ENCODE data around the gene ZNF532.
"Not testable (repeated sequence)": the region's sequence is repeated elsewhere in the genome, so short reads cannot be mapped to it uniquely, and the experiment has no call there.

The ZNF532 gene, protein sequence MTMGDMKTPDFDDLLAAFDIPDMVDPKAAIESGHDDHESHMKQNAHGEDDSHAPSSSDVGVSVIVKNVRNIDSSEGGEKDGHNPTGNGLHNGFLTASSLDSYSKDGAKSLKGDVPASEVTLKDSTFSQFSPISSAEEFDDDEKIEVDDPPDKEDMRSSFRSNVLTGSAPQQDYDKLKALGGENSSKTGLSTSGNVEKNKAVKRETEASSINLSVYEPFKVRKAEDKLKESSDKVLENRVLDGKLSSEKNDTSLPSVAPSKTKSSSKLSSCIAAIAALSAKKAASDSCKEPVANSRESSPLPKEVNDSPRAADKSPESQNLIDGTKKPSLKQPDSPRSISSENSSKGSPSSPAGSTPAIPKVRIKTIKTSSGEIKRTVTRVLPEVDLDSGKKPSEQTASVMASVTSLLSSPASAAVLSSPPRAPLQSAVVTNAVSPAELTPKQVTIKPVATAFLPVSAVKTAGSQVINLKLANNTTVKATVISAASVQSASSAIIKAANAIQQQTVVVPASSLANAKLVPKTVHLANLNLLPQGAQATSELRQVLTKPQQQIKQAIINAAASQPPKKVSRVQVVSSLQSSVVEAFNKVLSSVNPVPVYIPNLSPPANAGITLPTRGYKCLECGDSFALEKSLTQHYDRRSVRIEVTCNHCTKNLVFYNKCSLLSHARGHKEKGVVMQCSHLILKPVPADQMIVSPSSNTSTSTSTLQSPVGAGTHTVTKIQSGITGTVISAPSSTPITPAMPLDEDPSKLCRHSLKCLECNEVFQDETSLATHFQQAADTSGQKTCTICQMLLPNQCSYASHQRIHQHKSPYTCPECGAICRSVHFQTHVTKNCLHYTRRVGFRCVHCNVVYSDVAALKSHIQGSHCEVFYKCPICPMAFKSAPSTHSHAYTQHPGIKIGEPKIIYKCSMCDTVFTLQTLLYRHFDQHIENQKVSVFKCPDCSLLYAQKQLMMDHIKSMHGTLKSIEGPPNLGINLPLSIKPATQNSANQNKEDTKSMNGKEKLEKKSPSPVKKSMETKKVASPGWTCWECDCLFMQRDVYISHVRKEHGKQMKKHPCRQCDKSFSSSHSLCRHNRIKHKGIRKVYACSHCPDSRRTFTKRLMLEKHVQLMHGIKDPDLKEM (N-terminal part only)

DNA sequence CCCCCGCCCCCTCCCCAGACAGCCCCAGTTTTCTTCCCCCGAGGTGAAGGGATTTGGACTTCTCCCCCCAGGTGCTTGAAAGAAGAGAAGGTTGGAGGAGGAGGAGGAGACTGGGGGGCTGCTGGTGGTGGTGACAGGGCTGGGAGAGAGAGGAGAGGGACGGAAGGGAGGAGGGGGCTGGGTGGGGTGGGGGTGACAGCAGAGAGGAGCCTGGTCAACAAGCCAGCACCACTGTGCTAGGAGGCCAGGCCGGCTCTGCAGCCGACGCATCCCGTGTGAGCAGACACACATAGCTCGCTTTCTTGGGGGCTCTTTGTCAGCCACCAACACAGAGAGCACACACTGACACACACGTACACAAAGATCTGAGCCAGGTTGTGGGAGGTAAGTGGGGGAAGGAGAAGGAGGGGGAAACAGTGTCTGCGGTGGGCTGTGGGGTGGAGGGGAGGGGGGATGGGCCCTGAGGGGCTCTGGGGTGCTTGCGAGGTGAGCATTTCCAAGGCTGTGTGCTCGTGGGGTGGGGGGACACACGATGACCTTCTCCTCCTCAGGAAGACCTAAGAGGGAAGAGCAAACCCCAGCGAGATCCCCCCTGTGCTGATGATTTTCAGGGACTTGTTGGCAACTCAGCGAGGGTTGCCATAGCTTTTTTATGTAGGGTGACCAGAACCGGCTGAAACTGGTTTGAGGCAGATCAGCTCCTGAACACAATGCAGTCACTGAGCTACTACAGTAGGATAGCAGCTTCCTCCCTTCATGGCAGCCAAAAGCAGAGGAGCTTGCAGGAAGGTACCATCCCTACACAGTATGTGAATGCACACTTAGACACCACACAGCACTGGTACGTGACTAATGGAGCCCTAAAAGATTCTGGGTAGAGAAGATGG lies at the start of gene ZNF532:
TSS of gene ZNF532 (plus strand) at position 732 of the 887 bp plus-strand sequence. CDS start 53,411 bp downstream, outside the sequence.
- TF ChIP-seq ZFX (IDR thresholded peaks at IDR 0.05; ENCODE audit: borderline replicate concordance) = no peak
- TF ChIP-seq, protein P1, sequence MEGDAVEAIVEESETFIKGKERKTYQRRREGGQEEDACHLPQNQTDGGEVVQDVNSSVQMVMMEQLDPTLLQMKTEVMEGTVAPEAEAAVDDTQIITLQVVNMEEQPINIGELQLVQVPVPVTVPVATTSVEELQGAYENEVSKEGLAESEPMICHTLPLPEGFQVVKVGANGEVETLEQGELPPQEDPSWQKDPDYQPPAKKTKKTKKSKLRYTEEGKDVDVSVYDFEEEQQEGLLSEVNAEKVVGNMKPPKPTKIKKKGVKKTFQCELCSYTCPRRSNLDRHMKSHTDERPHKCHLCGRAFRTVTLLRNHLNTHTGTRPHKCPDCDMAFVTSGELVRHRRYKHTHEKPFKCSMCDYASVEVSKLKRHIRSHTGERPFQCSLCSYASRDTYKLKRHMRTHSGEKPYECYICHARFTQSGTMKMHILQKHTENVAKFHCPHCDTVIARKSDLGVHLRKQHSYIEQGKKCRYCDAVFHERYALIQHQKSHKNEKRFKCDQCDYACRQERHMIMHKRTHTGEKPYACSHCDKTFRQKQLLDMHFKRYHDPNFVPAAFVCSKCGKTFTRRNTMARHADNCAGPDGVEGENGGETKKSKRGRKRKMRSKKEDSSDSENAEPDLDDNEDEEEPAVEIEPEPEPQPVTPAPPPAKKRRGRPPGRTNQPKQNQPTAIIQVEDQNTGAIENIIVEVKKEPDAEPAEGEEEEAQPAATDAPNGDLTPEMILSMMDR (IDR thresholded peaks at IDR 0.05) = no peak
- H3K27ac ChIP-seq = no peak within 1 kb of the TSS

DNA sequence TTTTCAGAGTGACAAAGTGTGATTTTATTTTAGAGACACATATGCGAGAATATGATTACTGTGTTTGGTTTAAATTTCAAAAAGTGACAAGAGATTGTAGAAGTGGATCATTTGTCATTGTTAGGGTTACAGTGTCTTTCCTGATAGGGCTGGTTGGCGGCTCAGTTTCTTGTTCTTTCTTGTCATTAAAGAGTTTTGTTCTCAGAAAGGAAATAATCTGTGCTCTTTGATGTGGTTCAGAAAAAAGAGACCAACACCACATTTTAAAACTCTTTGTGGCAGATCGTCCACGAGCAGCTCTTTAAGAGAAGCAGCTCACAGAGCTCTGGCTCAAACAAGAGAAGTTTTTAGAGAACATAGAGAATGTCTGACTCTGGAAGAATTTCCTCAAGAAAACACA lies 45.6 kb upstream of the ZNF532 start:
- TF ChIP-seq, protein P1 (IDR thresholded peaks at IDR 0.05) = no peak
- TF ChIP-seq ZFX (IDR thresholded peaks at IDR 0.05; ENCODE audit: borderline replicate concordance) = no peak
- H3K27ac ChIP-seq = no peak overlapping the region

DNA sequence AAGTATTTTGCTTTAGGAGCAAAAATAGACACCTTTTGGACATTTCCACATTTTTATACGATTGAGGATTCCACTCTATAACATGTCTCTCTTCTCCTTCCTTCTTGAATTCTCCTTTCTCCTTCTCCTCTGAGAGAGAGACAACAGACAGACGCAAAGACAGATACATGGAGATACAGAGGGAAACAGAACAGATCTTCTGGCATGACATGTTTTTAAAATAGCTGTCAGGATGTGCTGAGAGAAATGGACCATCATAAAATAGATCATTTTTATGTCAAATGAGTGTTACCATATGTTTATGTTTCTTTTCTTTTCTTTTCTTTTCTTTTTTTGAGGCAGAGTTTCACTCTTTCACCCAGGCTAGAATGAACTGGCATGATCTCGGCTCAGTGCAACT lies 44.4 kb upstream of the ZNF532 start:
- TF ChIP-seq, protein P1 (IDR thresholded peaks at IDR 0.05) = no peak
- no peak for TF ChIP-seq ZFX (IDR thresholded peaks at IDR 0.05; ENCODE audit: borderline replicate concordance)
- no peak overlapping the region for H3K27ac ChIP-seq

DNA sequence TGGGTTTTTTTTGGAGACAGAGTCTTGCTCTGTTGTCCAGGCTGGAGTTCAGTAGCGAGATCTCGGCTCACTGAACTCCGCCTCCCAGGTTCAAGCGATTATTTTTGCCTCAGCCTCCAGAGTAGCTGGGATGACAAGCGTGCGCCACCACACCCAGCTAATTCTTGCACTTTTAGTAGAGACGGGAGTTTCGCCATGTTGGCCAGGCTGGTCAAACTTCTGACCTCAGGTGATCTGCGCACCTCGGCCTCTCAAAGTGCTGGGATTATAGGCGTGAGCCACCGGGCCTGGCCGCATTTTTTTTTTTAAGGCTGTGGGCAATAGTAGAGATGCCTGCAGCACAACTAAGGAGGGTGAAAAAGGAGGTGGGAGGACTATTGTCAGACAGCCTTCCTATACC lies 41.7 kb upstream of the ZNF532 start:
- H3K27ac ChIP-seq = no peak overlapping the region
- TF ChIP-seq, protein P1 (IDR thresholded peaks at IDR 0.05) = no peak
- no peak for TF ChIP-seq ZFX (IDR thresholded peaks at IDR 0.05; ENCODE audit: borderline replicate concordance)

DNA sequence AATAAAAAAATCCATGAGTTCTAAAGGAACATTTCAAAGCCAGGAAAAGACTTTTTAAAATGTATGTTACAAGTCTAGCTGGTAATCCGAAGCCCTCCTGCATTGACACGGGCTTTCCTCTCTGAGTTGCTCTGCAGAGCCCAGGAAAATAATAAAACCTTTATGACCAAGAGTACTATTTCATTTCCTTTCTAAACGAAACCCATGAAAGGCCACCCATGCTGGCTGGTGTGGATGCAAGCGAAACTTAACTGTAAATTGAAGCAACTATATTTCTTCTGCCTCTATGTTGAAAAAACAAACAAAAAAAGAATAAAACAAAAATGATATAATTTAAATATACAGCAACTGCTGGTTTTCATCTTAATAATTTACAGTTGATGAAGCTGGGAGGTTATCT lies 41.3 kb upstream of the ZNF532 start:
- no peak overlapping the region for H3K27ac ChIP-seq
- TF ChIP-seq, protein P1 (IDR thresholded peaks at IDR 0.05) = no peak
- no peak for TF ChIP-seq ZFX (IDR thresholded peaks at IDR 0.05; ENCODE audit: borderline replicate concordance)

DNA sequence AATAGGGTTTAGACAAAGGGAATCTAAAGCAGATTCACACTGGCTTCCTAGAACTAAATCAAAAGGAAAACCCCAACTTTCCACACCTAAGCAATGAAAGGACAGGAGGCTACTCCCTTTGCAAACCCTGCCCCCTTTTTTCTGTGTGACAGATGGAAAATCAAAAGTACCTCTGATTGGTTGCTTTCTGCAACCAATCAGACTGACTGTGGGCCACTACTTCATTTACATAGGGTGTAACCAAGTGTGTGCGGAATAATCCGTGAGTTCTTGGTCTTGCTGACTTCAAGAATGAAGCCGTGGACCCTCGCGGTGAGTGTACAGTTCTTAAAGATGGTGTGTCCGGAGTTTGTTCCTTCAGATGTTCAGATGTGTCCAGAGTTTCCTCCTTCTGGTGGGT lies 37.8 kb upstream of the ZNF532 start:
- H3K27ac ChIP-seq = not testable (repeated sequence)

DNA sequence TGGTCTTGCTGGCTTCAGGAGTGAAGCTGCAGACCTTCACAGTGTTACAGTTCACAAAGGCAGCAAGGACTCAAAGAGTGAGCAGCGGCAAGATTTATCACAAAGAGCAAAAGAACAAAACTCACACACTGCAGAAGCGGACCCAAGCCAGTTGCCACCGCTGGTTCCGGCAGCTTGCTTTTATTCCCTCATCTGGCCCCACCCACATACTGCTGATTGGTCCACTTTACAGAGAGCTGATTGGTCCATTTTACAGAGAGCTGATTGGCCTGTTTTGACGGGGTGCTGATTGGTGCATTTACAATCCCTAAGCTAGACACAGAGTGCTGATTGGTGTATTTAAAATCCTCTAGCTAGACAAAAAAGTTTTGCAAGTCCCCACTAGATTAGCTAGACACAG lies 37.2 kb upstream of the ZNF532 start:
- no peak for TF ChIP-seq ZFX (IDR thresholded peaks at IDR 0.05; ENCODE audit: borderline replicate concordance)
- TF ChIP-seq, protein P1 (IDR thresholded peaks at IDR 0.05) = no peak
- H3K27ac ChIP-seq = no peak overlapping the region
